Activated naive CD4-positive, alpha-beta T cell treated with anti-CD3 and anti-CD28 coated beads for 36 hours (primary cell): ENCODE data around the gene CHST2. TPM values are rescaled to one million over a fixed set of nuclear protein-coding genes. Genes with fewer than 3 reads are reported as not detected.
"Not testable (repeated sequence)": the region's sequence is repeated elsewhere in the genome, so short reads cannot be mapped to it uniquely, and the experiment has no call there.

Experiments
- CTCF ChIA-PET: fragments of 350-600 bp; sonication (Branson Sonifier 250); formaldehyde crosslinking; loops from one replicate; lab custom pipeline; 2021; ENCODE audit warnings: antibody characterized with exemption; lab: Charles Lee
- DNase-seq: peaks from one replicate; pipeline ENCODE4 v3.0.0-alpha.2; 2020
- H3K27ac Mint-ChIP-seq: one replicate; pipeline ENCODE4 v1.8.0; 2021; ENCODE audit warnings: mild to moderate bottlenecking, mixed read lengths
- H3K27me3 Mint-ChIP-seq: one replicate; pipeline ENCODE4 v1.8.0; 2021; ENCODE audit warnings: low read depth, mixed read lengths
- H3K36me3 Mint-ChIP-seq: one replicate; pipeline ENCODE4 v1.8.0; 2021; ENCODE audit warnings: low read depth, mixed read lengths
- H3K4me1 Mint-ChIP-seq: one replicate; pipeline ENCODE4 v1.8.0; 2021; ENCODE audit warnings: low read depth, mixed read lengths
- H3K4me3 Mint-ChIP-seq: one replicate; pipeline ENCODE4 v1.8.0; 2021; ENCODE audit warnings: mild to moderate bottlenecking, moderate library complexity, mixed read lengths
- H3K9me3 Mint-ChIP-seq: one replicate; pipeline ENCODE4 v1.8.0; 2021; ENCODE audit warnings: mixed read lengths
- intact Hi-C: fragments of 100-400 bp; cut with micrococcal nuclease; formaldehyde crosslinking; loops from one replicate; pipeline ENCODE4 v1.15.1; 2023
- total RNA-seq, 2 experiments: library from RNA; stranded (reverse); gene quantifications; one replicate each; pipeline ENCODE4 v1.2.3, GENCODE V29; 2021

Gene CHST2
- total RNA-seq, 2 experiments from 2014 or later = 4.2 to 4.4 TPM

- CTCF ChIA-PET = interaction anchor here (0.7 to 1.3 kb wide), 4 partner anchors 9 to 166 kb away, joined by 3 to 5 read pairs (median 4); no protein-coding TSS in a partner anchor
- H3K27me3 Mint-ChIP-seq = no peaks in the 10 kb centered on the region
- H3K4me3 Mint-ChIP-seq = no peak overlapping the region
- intact Hi-C loops = loop anchor here (1.0 to 5.0 kb wide), 12 partner anchors 18 to 718 kb away; partner anchors contain the start of genes SLC9A9, U2SURP and XRN1
- no peaks in the 10 kb centered on the region for H3K36me3 Mint-ChIP-seq
- no peak for DNase-seq
- H3K9me3 Mint-ChIP-seq = no peaks in the 10 kb centered on the region
- peaks cover 73% of the 10 kb centered on the region for H3K4me1 Mint-ChIP-seq
- H3K27ac Mint-ChIP-seq = peak overlapping the region; percentile 88
Measured at GRCh38 chr3:143165211-143165610, 45.6 kb downstream of the CHST2 start.

- H3K27me3 Mint-ChIP-seq, H3K9me3 Mint-ChIP-seq, H3K36me3 Mint-ChIP-seq, H3K4me3 Mint-ChIP-seq: not testable (repeated sequence)
- peak; percentile 56 for DNase-seq
- Mint-ChIP-seq H3K4me1 (peaks cover 75% of the 10 kb centered on the region), H3K27ac (peak overlapping the region; percentile 88)
- CTCF ChIA-PET = interaction anchor here (0.7 to 1.3 kb wide), 3 partner anchors 9 to 88 kb away, joined by 3 to 4 read pairs (median 3); no protein-coding TSS in a partner anchor
- intact Hi-C loops = loop anchor here (1.0 to 5.0 kb wide), 12 partner anchors 17 to 718 kb away; partner anchors contain the start of genes SLC9A9, U2SURP and XRN1
Measured at GRCh38 chr3:143165612-143166285, 46.2 kb downstream of the CHST2 start.

GRCh38 chr3:143166376-143166775 lies 46.8 kb downstream of the CHST2 start:
- intact Hi-C loops = loop anchor here (5.0 kb wide), 2 partner anchors 666 to 719 kb away; partner anchors contain the start of gene XRN1
- Mint-ChIP-seq H3K4me3 (no peak overlapping the region), H3K36me3 (no peaks in the 10 kb centered on the region), H3K4me1 (peaks cover 80% of the 10 kb centered on the region), H3K27ac (no peak overlapping the region), H3K27me3 (no peaks in the 10 kb centered on the region), H3K9me3 (no peaks in the 10 kb centered on the region)
- DNase-seq = no peak
- CTCF ChIA-PET = interaction anchor here (0.7 to 1.3 kb wide), 4 partner anchors 8 to 87 kb away, joined by 3 to 4 read pairs (median 3); no protein-coding TSS in a partner anchor

GRCh38 chr3:143167969-143168854 lies 48.6 kb downstream of the CHST2 start:
- Mint-ChIP-seq H3K27ac (no peak overlapping the region), H3K4me1 (peaks cover 86% of the 10 kb centered on the region), H3K27me3 (no peaks in the 10 kb centered on the region), H3K9me3 (peaks cover 7% of the 10 kb centered on the region), H3K36me3 (no peaks in the 10 kb centered on the region), H3K4me3 (no peak overlapping the region)
- CTCF ChIA-PET = interaction anchor here (0.8 to 1.6 kb wide), 2 partner anchors 47 to 113 kb away, joined by 3 to 4 read pairs; no protein-coding TSS in a partner anchor
- intact Hi-C loops = loop anchor here (5.0 kb wide), 2 partner anchors 664 to 721 kb away; partner anchors contain the start of gene XRN1
- no peak for DNase-seq

- Mint-ChIP-seq H3K36me3 (peaks cover 1% of the 10 kb centered on the region), H3K4me3 (no peak overlapping the region), H3K9me3 (peaks cover 10% of the 10 kb centered on the region), H3K27ac (no peak overlapping the region), H3K27me3 (no peaks in the 10 kb centered on the region), H3K4me1 (peaks cover 81% of the 10 kb centered on the region)
- intact Hi-C loops = loop anchor here (5.0 kb wide), 2 partner anchors 663 to 722 kb away; partner anchors contain the start of gene XRN1
- no peak for DNase-seq
- CTCF ChIA-PET = interaction anchor here (0.8 to 1.6 kb wide), 2 partner anchors 48 to 113 kb away, joined by 3 to 4 read pairs; no protein-coding TSS in a partner anchor
Measured at GRCh38 chr3:143168855-143169192, 49.3 kb downstream of the CHST2 start.

GRCh38 chr3:143170074-143170473 lies 50.5 kb downstream of the CHST2 start:
- H3K36me3 Mint-ChIP-seq = peaks cover 3% of the 10 kb centered on the region
- H3K9me3 Mint-ChIP-seq = peaks cover 13% of the 10 kb centered on the region
- H3K4me3 Mint-ChIP-seq = no peak overlapping the region
- intact Hi-C loops = no loop called here
- peaks cover 78% of the 10 kb centered on the region for H3K4me1 Mint-ChIP-seq
- H3K27ac Mint-ChIP-seq = peak overlapping the region; percentile 64
- H3K27me3 Mint-ChIP-seq = no peaks in the 10 kb centered on the region
- no peak for DNase-seq
- CTCF ChIA-PET = interaction anchor here (1.4 kb wide), 1 partner anchor 46 kb away, joined by 3 read pairs; no protein-coding TSS in a partner anchor

- H3K36me3 Mint-ChIP-seq = peaks cover 3% of the 10 kb centered on the region
- peak overlapping the region; percentile 7 for H3K4me3 Mint-ChIP-seq
- peaks cover 13% of the 10 kb centered on the region for H3K9me3 Mint-ChIP-seq
- no peaks in the 10 kb centered on the region for H3K27me3 Mint-ChIP-seq
- intact Hi-C loops = loop anchor here (1.0 kb wide), 3 partner anchors 7 to 801 kb away; partner anchors contain the start of gene DIPK2A
- DNase-seq = no peak
- H3K27ac Mint-ChIP-seq = peak overlapping the region; percentile 82
- CTCF ChIA-PET = interaction anchor here (0.9 to 1.4 kb wide), 2 partner anchors 46 to 504 kb away, joined by 3 read pairs; no protein-coding TSS in a partner anchor
- peaks cover 73% of the 10 kb centered on the region for H3K4me1 Mint-ChIP-seq
Measured at GRCh38 chr3:143170676-143171075, 51.1 kb downstream of the CHST2 start.

GRCh38 chr3:143171141-143171980 lies 51.8 kb downstream of the CHST2 start:
- Mint-ChIP-seq H3K4me1 (peaks cover 67% of the 10 kb centered on the region), H3K4me3 (peak overlapping the region; percentile 7), H3K36me3 (peaks cover 3% of the 10 kb centered on the region), H3K9me3 (peaks cover 13% of the 10 kb centered on the region), H3K27me3 (no peaks in the 10 kb centered on the region), H3K27ac (peak overlapping the region; percentile 82)
- peak; percentile 26 for DNase-seq
- CTCF ChIA-PET = interaction anchor here (0.9 to 1.4 kb wide), 2 partner anchors 47 to 503 kb away, joined by 3 read pairs; no protein-coding TSS in a partner anchor
- intact Hi-C loops = loop anchor here (1.0 kb wide), 3 partner anchors 8 to 800 kb away; partner anchors contain the start of gene DIPK2A

- peaks cover 13% of the 10 kb centered on the region for H3K9me3 Mint-ChIP-seq
- H3K4me1 Mint-ChIP-seq = peaks cover 67% of the 10 kb centered on the region
- peak overlapping the region; percentile 50 for H3K27ac Mint-ChIP-seq
- H3K36me3 Mint-ChIP-seq = peaks cover 3% of the 10 kb centered on the region
- no peak for DNase-seq
- no peaks in the 10 kb centered on the region for H3K27me3 Mint-ChIP-seq
- intact Hi-C loops = no loop called here
- H3K4me3 Mint-ChIP-seq = no peak overlapping the region
- CTCF ChIA-PET = no interaction called here
Measured at GRCh38 chr3:143172062-143172794, 52.7 kb downstream of the CHST2 start.

GRCh38 chr3:143172795-143173145 lies 53.2 kb downstream of the CHST2 start:
- no peaks in the 10 kb centered on the region for H3K27me3 Mint-ChIP-seq
- CTCF ChIA-PET = no interaction called here
- DNase-seq = no peak
- H3K36me3 Mint-ChIP-seq = peaks cover 3% of the 10 kb centered on the region
- H3K4me3 Mint-ChIP-seq = no peak overlapping the region
- peaks cover 13% of the 10 kb centered on the region for H3K9me3 Mint-ChIP-seq
- peaks cover 65% of the 10 kb centered on the region for H3K4me1 Mint-ChIP-seq
- peak overlapping the region; percentile 9 for H3K27ac Mint-ChIP-seq
- intact Hi-C loops = no loop called here

GRCh38 chr3:143173242-143173641 lies 53.7 kb downstream of the CHST2 start:
- H3K27ac Mint-ChIP-seq = no peak overlapping the region

More at GRCh38 chr3:143173242-143173641, 53.7 kb downstream of the CHST2 start:
- no peak overlapping the region for H3K4me3 Mint-ChIP-seq
- H3K9me3 Mint-ChIP-seq = peaks cover 13% of the 10 kb centered on the region
- intact Hi-C loops = no loop called here
- DNase-seq = no peak
- CTCF ChIA-PET = no interaction called here
- no peaks in the 10 kb centered on the region for H3K27me3 Mint-ChIP-seq
- peaks cover 63% of the 10 kb centered on the region for H3K4me1 Mint-ChIP-seq
- peaks cover 3% of the 10 kb centered on the region for H3K36me3 Mint-ChIP-seq
